Ammon's horn (tissue), 1 donor: ENCODE data around the gene MED28.
"Not testable (repeated sequence)": the region's sequence is repeated elsewhere in the genome, so short reads cannot be mapped to it uniquely, and the experiment has no call there.

ENCODE experiments used
- DNase-seq: peaks from one replicate; pipeline ENCODE4 v3.0.0-alpha.2; 2016; ENCODE audit warnings: low spot score

MED28 gene

GRCh38 chr4:17614416-17615299, at the start of gene MED28:
Gene MED28, plus strand, starts transcription at chr4:17614641. Its CDS starts 14 bp downstream, at chr4:17614655.
- DNase-seq = peak; percentile 96

GRCh38 chr4:17565846-17566245, 48.6 kb upstream of the MED28 start:
- DNase-seq = no peak

GRCh38 chr4:17567271-17567670, 47.2 kb upstream of the MED28 start:
- DNase-seq = no peak

- DNase-seq = no peak
Measured at GRCh38 chr4:17574206-17574605, 40.2 kb upstream of the MED28 start.

DNA sequence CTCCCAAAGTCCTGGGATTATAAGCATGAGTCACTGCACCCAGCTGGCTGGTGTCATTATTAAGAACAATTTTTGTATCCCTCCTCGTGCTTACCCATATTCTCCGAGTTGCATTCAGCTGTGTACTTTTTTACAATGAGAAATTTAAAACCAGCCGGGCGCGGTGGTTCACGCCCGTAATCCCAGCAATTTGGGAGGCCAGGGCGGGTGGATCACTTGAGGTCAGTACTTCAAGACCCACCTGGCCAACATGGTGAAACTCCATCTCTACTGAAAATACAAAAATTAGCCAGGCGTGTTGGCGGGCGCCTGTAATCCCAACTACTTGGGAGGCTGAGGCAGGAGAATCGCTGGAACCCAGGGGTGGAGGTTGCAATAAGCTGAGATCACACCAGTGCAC, 39.3 kb upstream of the MED28 start:
- DNase-seq = not testable (repeated sequence)

DNA sequence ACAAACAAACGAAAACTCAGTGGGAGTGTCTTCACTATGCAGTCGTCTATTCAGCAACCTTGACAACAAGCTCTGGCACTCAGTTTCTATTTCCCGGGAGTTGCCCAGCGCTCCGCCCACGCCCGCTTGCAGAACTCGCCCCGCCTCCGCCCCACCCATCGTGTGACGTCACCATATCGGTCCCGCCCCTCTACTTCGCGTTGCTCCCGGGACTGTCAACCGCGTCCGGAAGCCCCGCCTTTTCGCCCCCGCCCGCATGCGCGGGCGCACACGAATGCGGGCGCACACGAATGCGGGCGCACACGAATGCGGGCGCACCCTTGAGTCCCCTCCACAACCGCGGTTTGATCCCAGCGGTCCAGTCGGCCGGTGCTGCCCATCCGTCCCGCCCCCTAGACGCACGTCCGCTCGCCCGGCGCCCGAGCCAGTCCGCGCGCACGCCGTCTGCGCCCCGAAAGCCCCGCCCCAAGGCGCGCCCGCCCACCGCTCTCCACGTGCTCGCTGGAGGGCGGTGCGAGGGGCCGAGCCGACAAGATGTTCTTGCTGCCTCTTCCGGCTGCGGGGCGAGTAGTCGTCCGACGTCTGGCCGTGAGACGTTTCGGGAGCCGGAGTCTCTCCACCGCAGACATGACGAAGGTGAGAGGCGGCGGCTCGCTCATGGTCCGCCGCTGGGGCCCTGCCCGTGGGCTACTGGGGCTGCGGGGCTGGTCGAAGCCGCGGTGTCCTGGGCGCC, 37.3 kb upstream of the MED28 start, which contains the start of gene LAP3:
Gene LAP3, plus strand, starts transcription at position 267 of the 733 bp plus-strand sequence. Its CDS starts 268 bp downstream, at position 535.
- DNase-seq = peak; percentile 99

DNA sequence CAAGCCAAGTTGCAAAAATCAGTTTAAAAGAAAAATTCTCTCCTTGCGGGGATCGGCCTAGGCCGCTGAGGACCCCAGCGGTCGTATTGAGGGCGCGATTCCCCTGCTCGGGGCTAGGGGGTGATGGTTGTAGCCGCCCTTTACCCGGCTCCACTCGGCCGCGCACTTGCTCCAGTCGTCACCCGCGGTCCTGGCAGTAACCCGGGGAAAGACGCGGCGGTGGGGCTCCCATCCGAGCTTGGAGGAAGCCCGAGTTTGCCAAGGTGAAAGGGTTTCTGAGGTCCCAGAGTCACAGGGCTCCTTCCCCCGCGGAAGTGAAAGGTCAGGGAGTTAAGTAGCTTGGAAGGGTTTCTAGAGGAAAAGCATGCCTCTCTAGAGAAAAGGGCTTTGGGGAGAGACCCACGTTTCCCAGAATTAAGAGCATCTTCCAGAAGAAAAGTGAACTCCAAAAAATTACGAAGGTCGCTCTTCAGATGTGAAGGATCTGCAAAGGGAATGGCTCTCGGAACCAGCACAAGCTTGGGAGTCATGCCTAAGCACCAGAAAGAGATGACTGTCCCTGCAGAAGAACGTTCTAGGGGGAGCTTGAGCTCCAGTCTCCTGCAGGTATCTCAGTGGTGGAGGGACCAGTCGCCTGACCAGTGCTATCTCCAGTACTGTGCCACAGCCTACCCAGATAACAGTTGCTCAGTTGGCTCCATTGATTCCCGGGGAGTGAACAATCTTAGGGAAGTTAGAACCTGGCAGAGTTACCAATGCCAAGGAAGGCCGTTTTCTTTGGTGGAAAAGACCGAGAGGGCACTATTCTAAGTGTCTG, 36.6 kb upstream of the MED28 start:
- DNase-seq = peak; percentile 39

DNA sequence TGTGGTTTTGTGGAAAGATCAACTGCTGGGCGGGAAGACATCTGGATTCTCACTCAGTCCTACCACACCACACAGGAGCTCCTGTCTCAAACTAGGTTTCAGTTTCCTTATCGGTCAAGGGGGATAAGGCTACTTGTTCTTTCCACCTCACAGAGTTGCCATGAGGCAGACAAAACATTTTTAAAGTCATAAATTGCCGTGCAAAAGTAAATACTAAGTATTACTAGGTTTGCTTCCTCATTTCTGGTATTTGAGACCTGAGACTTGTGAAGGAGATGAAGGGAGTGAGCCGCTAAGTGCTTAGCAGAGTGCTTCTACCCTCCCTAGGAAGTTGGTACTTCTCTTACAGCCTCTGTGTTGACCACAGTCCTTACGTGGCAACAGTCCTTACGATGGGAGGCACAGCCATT, 36.0 kb upstream of the MED28 start:
- no peak for DNase-seq

GRCh38 chr4:17580969-17581368, 33.5 kb upstream of the MED28 start:
- no peak for DNase-seq

DNA sequence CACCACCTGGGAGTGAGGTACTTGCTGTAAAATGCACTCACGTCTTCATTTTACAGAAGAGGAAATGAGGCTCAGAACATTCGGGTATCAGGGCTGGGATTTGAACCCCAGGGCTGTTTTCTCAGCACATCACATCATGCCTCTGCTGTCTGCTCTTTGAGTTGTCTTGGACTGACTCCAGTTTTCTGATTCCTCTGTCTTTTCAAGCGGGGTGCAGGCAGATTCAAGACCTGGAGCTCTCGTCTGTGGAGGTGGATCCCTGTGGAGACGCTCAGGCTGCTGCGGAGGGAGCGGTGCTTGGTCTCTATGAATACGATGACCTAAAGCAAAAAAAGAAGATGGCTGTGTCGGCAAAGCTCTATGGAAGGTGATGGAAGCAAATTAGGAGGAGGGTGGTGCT, 31.2 kb upstream of the MED28 start:
- DNase-seq = no peak

DNA sequence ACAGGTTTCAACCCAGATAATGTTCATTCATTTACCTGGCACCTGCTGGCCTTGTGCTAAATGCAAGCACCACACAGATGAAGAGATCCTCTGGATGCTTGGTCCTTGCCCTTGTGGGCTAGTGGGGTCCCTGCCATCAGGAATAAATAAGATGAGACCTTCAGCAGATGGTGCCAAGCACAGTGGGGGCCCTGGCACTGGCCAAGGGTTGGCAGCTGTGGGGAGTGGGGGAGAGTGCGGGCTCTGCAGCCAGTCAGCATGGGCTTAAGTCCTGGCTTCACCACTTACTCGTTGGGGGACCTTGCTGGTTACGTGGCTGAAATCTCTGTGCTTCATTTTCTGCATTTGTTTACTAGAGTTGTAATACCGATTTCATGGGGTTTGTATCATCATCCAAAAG, 30.5 kb upstream of the MED28 start:
- no peak for DNase-seq

- no peak for DNase-seq
Measured at GRCh38 chr4:17584521-17585213, 29.8 kb upstream of the MED28 start.

GRCh38 chr4:17587094-17587822, 27.2 kb upstream of the MED28 start:
- DNase-seq = peak; percentile 50

- no peak for DNase-seq
Measured at GRCh38 chr4:17589355-17589754, 25.1 kb upstream of the MED28 start.

GRCh38 chr4:17595471-17596005, 18.9 kb upstream of the MED28 start:
- DNase-seq = peak; percentile 46

DNA sequence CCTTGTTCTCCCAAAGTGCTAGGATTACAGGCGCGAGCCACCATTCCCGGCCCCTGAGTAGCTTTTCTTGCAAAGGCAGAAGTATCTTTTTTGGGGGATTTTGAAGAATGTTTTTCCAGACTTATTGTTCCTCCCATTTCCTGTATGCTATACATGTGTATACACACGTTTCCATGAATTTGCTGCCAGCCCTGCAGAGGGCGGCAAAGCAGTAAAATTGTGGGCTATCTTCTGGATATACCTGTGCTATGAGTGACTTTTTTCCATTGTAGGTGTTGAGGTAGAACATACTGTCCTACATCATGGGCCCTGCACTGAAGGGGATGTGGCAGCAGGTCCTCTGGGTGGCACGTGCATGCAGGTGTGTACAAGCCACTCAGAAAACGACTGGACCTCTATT, 16.9 kb upstream of the MED28 start:
- DNase-seq = no peak

GRCh38 chr4:17599826-17600225, 14.6 kb upstream of the MED28 start:
- DNase-seq = no peak

GRCh38 chr4:17605236-17605635, 9.2 kb upstream of the MED28 start:
- DNase-seq = peak; percentile 58

- DNase-seq = no peak
Measured at GRCh38 chr4:17613761-17614415, 553 bp upstream of the MED28 start.

GRCh38 chr4:17616283-17616682, 1.8 kb downstream of the MED28 start:
- DNase-seq = no peak
